ENCODE results near the gene PCLO.
A peak's percentile ranks its signal among the peaks of the same experiment; 100 is the strongest.
"Not testable (repeated sequence)": the region's sequence is repeated elsewhere in the genome, so short reads cannot be mapped to it uniquely, and the experiment has no call there.

PCLO gene

GRCh38 chr7:83130191-83130590, 32.5 kb downstream of the PCLO start:
- no peak for DNase-seq

DNA sequence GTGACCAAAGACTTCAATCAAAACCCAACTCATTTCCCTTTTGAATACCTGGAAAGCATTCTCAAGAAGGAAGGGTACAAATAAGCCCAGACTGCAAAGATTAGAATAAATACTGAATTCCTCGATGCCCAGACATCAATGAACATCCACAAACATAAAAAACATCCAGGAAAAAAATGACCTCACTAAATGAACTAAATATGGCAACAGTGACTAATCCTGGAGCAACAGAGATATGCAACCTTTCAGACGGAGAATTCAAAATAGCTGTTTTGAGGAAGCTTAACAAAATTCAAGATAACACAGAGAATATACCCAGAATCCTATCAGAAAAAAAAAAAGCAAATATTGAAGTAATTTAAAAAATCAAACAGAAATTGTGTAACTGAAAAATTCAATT, 43.2 kb downstream of the PCLO start:
- DNase-seq: no peak

GRCh38 chr7:83119026-83119382, 43.7 kb downstream of the PCLO start:
- no peak for DNase-seq

- no peak for DNase-seq
These were observed 44.2 kb downstream of the PCLO start for GRCh38 chr7:83118347-83119025.

- DNase-seq: no peak
These were observed 45.2 kb downstream of the PCLO start for GRCh38 chr7:83117466-83117865.

DNA sequence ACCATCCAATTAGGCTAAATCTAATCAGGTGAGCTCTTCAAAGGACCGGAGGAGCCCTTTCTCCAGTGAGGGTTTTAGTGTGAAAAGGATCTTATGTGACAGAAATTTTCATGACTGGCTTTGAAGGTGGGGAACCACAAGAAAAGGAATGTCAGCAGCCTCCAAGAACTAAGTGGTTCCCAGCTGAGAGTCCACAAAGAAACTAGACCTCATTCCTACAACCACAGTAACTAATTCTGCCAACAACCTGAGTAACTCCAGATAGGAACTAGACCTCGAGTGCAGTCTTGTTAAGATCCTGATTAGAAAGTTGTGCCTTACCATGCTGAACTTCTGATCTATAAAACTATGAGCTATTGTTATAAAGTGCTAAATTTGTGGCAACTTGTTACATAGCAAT, 51.3 kb downstream of the PCLO start:
- DNase-seq: no peak

DNA sequence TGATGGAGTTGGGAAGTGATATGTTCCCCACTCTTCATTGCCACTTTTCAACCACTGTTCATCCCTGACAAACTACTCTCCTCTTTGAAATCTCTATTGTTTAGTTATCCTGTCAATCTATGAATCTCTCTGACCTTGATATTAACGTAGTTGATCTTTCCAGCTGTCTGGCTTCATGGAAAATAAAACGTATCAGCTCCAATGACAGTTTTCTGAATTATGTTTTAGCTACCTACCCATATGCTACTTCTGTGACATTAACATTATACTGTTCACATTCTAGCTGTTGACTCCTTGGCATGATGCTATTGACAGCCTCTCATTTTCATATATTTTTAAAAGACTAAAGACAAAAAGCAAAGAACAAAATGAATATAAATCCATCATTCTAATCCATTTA, 53.3 kb downstream of the PCLO start:
- DNase-seq: no peak

DNA sequence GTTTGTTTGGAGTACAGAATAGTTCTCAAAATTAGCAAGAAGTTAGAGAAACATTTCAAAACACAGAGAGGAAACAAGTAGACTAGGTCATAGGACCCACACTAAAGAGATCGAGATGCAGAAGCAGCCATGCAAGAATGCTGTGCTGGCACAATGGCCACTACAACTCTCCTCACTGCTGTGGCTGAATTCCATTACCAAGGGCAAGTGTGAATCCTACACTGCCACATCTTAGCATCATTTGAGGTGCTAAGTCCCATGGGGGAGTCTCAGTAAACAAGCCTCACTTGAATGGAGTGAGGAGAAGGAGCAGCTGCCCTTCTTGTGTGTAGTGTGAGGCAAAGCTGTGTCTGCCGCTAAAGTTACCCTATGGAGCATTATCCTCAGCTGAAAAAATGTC, 56.7 kb downstream of the PCLO start:
- DNase-seq: no peak

GRCh38 chr7:83105063-83105462, 57.6 kb downstream of the PCLO start:
- DNase-seq: no peak

GRCh38 chr7:83101530-83101929, 61.2 kb downstream of the PCLO start:
- DNase-seq: peak; percentile 16 to 33

DNA sequence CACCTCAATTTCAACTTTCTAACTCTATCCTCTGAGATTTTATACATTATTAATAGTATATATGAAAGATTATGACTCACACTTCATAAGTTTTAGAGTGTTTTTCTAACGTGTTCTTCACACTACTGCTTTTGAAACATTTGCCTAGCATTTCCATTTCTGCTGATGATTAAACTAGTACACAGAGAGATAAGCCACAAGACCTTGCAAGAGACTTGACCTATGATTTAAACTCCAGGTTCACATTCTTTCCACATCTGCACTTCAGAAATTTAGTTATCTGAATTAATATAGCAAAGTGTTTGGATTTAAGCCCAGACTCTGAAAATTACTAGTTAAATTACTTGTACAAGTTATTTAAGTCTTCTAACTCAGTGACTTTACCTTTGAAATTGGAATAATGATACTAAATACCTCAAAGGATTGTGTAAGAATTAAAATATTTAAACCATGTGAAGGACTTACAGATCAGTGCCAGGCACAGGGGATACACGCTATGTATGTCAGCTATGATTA, 66.6 kb downstream of the PCLO start:
- DNase-seq: no peak

- DNase-seq: no peak
These were observed 77.4 kb downstream of the PCLO start for GRCh38 chr7:83085299-83085698.

- not testable (repeated sequence) for DNase-seq
These were observed 82.8 kb downstream of the PCLO start for GRCh38 chr7:83079879-83080278.

DNA sequence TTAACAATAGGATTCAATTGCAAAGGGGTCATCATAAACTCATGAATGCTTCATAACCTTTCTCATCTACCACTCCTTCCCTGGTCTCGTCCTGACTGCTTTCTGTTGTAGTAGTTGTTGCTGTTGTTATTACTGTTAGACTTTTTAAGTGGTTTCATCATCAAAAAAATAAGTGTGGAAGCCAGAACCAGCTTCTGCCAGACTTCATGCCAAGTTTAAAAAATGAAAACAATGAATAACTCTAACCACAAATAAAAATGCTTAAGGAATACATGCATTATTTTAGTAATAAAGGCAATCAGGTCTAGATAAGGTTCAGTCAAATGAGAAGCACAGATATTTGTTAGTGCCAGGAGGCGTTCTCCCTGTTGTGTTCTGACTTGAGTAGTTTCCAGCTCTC, 85.4 kb downstream of the PCLO start:
- DNase-seq: no peak

DNA sequence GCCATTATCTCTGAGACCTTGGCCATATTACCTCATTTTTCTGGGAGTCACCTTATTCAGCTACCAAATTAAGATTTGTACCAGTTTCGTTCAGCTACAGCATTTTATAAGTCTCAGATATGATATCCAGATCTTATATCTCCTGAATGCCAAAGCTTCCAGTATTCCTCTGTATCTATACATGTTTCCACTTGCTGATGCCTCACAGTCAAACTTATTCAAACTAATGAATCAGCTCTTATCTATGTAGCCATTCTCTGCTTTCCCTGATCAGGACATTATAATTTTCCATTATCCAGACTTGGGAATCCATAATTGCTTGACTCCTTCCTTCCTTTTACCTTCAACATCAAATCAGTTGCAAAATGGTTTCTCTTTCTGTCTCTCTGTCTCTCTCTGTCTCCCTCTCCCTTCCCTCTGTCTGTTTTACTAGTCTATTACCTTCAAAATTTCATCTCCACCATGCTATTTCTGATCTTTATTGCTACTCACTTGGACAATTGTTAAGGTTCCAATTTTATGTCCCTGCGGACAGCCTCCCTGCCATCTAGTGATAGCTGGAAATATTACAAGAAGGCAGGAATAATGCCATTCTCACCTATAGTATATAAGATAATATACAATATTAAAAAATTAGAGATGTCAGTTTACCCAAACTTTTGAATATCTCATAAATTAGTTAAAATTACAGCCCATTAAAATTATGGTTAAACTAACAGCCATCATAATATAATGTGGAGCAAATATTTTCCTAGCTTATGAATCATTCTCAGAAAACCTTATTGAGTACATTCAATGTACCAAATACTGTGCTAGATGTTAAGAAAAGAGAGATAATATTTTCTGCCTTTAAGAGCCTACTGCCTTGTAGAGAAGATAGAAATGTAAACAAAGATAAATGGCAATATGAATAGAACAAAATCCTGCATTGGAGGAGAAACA, 89.8 kb downstream of the PCLO start:
- DNase-seq: no peak

GRCh38 chr7:83065714-83066113, 97.0 kb downstream of the PCLO start:
- no peak for DNase-seq

DNA sequence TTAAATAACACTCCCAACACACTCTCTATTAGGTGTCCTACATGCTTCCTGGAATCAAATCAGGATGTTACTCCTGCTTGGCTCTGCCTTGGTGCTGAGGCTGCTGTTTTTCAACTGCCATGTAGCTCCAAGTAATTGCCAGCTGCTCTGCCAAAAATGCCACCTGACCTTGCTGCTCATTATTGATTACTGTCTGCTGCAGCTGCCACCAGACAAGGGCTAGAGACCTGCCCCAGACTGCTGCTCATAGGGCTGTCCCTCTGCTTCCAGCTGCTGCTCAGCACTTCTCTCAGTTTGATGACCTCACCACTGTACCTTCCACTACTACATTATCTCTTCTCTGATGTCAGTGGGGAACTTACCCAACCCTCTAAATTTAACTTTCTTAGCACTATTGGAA, 102.5 kb downstream of the PCLO start:
- no peak for DNase-seq

GRCh38 chr7:83058667-83059066, 104.0 kb downstream of the PCLO start:
- DNase-seq: no peak

DNA sequence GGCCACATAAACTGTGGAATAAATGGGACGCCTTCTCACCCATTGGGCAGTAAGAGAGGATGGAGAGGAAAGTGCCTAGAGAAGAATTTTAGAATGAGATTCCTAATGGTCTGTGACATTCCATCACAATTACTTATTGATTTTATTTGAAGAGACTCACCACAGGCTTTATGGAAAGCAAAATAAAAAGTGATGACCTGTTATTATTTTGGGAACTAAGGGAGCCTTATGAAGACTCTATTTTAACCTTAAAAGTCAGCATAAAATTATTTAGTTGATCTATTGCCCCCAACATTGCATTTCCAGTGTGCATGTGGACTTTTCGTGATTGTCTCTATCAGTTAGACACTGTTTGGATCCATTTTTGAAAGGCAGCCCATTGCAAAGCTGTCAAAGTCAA, 107.5 kb downstream of the PCLO start:
- no peak for DNase-seq

GRCh38 chr7:83054472-83054871, 108.2 kb downstream of the PCLO start:
- no peak for DNase-seq

DNA sequence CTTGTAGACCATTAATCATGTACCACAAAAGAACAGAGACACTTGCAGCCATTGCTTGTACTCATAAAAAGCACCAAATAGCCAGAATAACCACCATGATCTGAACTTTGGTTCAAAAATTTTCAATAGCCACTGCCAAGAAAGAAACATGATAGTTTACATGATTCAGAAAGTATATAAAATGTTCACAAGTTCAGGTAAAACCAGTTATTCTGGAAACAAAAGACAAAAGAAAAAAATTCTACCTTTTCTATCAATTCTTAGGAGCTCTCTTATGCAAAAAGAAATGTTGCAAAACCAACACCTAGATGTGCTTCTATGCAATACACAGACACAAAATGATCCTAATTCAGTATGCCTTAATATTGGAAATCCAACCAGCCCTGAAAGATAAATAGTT, 108.7 kb downstream of the PCLO start:
- DNase-seq: no peak

GRCh38 chr7:83040484-83040883, 122.2 kb downstream of the PCLO start:
- no peak for DNase-seq

- no peak for DNase-seq
These were observed 123.9 kb downstream of the PCLO start for GRCh38 chr7:83038787-83039186.

DNA sequence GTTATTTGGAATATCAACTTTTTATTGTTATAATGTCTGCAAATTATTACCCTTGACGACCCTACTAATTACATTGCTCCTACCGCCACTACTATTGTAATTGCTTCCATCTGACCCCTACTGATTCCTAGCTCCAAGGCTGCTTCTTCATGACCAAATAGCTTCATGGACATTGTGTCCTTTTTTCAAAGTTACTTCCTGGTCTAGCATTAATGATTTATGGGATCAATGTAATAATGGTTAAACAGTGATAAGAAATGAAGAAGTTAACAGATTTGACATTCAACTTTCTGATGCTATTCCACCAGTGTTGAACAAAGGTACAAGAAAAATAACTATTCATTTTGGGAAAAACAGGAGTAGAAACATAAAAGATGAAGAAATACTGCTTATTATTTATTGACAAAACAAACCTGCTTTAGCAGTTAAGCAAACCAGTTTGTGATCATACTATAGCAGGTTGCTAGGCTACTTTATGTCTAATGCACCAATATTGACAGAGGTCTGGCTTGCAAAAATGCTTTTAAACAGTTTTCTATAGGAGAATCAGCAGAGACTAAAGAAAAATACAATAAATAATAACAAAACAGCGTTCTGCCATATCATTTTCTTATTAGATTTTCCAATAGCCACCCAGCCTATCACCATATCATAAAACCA, 125.8 kb downstream of the PCLO start:
- DNase-seq: no peak

Data from cerebellar nuclear complex (tissue), 1 donor.